ENCODE data around the gene BICD2.

DNA sequence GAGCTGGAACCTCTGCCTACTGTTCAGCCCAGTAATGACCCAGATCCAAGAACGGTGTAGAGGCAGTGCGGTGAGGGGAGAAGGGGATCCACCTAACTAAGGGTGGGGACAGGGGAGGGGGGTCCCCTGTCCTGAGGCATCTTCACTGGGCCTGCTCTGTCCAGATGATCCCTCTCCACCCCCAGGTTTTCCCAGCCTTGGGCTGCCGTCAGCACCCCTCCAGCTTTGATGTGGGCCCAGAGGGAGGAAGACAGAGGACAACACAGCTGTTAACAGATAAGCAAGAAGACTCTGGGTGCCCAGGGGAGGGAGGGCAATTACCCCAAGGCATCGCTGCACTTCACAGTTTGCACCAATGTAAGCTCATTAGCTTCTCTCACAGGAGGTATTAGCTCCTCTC is 19.3 kb downstream of the BICD2 start:
- TF ChIP-seq, protein P1, sequence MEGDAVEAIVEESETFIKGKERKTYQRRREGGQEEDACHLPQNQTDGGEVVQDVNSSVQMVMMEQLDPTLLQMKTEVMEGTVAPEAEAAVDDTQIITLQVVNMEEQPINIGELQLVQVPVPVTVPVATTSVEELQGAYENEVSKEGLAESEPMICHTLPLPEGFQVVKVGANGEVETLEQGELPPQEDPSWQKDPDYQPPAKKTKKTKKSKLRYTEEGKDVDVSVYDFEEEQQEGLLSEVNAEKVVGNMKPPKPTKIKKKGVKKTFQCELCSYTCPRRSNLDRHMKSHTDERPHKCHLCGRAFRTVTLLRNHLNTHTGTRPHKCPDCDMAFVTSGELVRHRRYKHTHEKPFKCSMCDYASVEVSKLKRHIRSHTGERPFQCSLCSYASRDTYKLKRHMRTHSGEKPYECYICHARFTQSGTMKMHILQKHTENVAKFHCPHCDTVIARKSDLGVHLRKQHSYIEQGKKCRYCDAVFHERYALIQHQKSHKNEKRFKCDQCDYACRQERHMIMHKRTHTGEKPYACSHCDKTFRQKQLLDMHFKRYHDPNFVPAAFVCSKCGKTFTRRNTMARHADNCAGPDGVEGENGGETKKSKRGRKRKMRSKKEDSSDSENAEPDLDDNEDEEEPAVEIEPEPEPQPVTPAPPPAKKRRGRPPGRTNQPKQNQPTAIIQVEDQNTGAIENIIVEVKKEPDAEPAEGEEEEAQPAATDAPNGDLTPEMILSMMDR (conservative IDR thresholded peaks at IDR 0.05 in 1 of 2, IDR thresholded peaks at IDR 0.05 in 1 of 2; ENCODE audit: low read depth in 1 of 2, low read length in 2 of 2) = no peak
- TF ChIP-seq EZH2 (IDR thresholded peaks at IDR 0.05; ENCODE audit: low read length, missing control alignments) = no peak
